Caco-2 (cell line): ENCODE measurements around the gene ADAM15. TPM values are rescaled to one million over a fixed set of nuclear protein-coding genes. Genes with fewer than 3 reads are reported as not detected.

Source experiments
- BruUV-seq: library from RNA; stranded (reverse); fragments of 400-500 nt; replicated peaks from 2 replicates; lab custom pipeline; 2021; lab: Mats Ljungman, UMichigan
- CTCF ChIA-PET: fragments of 300-600 bp; sonication (Branson Sonifier 250); formaldehyde crosslinking; loops from one replicate; lab custom pipeline; 2022; ENCODE audit warnings: antibody characterized with exemption; lab: Charles Lee
- POLR2A ChIA-PET: fragments of 300-600 bp; sonication (Branson Sonifier 250); formaldehyde crosslinking; loops from one replicate; lab custom pipeline; 2022; ENCODE audit warnings: antibody characterized with exemption; lab: Charles Lee
- DNase-seq, 2 experiments: peaks; one replicate each; pipeline versions ENCODE4 v3.0.0 to v3.0.0-alpha.2; 2020 to 2022
- H3K27me3 ChIP-seq: replicated peaks from 2 replicates; pipeline ENCODE4 v1.6.0; 2011; ENCODE audit warnings: low read length; ENCODE audit not compliant: control insufficient read depth, insufficient read depth
- H3K36me3 ChIP-seq: 2 replicates; pipeline ENCODE4 v1.5.1; 2011; ENCODE audit warnings: low read length; ENCODE audit not compliant: control insufficient read depth, insufficient read depth
- H3K4me1 ChIP-seq: fragments of 250-450 bp; sonication (Bioruptor Pico); 2 replicates; pipeline ENCODE4 v1.5.1; 2020; ENCODE audit warnings: mild to moderate bottlenecking
- H3K4me3 ChIP-seq: 2 replicates; pipeline ENCODE4 v1.5.1; 2011; ENCODE audit warnings: low read depth, mild to moderate bottlenecking, control low read depth, low read length
- H3K9me3 ChIP-seq: fragments of 250-450 bp; sonication (Bioruptor Pico); 2 replicates; pipeline ENCODE4 v1.5.1; 2020; ENCODE audit warnings: mild to moderate bottlenecking, moderate library complexity
- H3K27ac Mint-ChIP-seq: one replicate; pipeline ENCODE4 v1.8.0; 2022; ENCODE audit warnings: mixed read lengths; ENCODE audit not compliant: unreplicated experiment
- H3K27me3 Mint-ChIP-seq: one replicate; pipeline ENCODE4 v1.8.0; 2022; ENCODE audit warnings: mixed read lengths; ENCODE audit not compliant: insufficient read depth, unreplicated experiment
- H3K36me3 Mint-ChIP-seq: one replicate; pipeline ENCODE4 v1.8.0; 2022; ENCODE audit warnings: mild to moderate bottlenecking, mixed read lengths; ENCODE audit not compliant: insufficient read depth, unreplicated experiment
- H3K4me1 Mint-ChIP-seq: one replicate; pipeline ENCODE4 v1.8.0; 2022; ENCODE audit warnings: low read depth, mixed read lengths; ENCODE audit not compliant: unreplicated experiment
- H3K4me3 Mint-ChIP-seq: one replicate; pipeline ENCODE4 v1.8.0; 2022; ENCODE audit warnings: mild to moderate bottlenecking, moderate library complexity, mixed read lengths; ENCODE audit not compliant: unreplicated experiment
- H3K9me3 Mint-ChIP-seq: one replicate; pipeline ENCODE4 v1.8.0; 2022; ENCODE audit warnings: mixed read lengths; ENCODE audit not compliant: unreplicated experiment
- CTCF ChIP-seq, 2 experiments: fragments of 200-600 bp in 1 of 2; IDR thresholded peaks; 1 replicate in 1 of 2; 2 replicates in 1 of 2; pipeline versions ENCODE4 v1.5.1 to v1.8.0; 2011 to 2022; ENCODE audit warnings: antibody characterized with exemption in 1 of 2, control low read depth in 1 of 2, inconsistent platforms in 1 of 2, low read depth in 1 of 2, low read length in 1 of 2, mild to moderate bottlenecking in 1 of 2, moderate library complexity in 1 of 2; ENCODE audit not compliant: insufficient read depth in 1 of 2, severe bottlenecking in 1 of 2, unreplicated experiment in 1 of 2
- intact Hi-C: fragments of 100-400 bp; cut with micrococcal nuclease; formaldehyde crosslinking; loops from one replicate; pipeline ENCODE4 v1.10.0; 2022; ENCODE audit not compliant: unreplicated experiment
- total RNA-seq: library from RNA; stranded (reverse); gene quantifications from 2 replicates; pipeline ENCODE4 v1.2.3, GENCODE V29; 2022

The ADAM15 gene
- total RNA-seq, 1 experiment from 2014 or later, result 44.0 TPM

GRCh38 chr1:155029513-155030242 lies 21.4 kb upstream of the ADAM15 start:
- ChIA-PET POLR2A (no interaction called here), CTCF (interaction anchor here (1.0 to 1.1 kb wide), 2 partner anchors 18 to 68 kb away, joined by 3 read pairs; partner anchors contain the start of gene PYGO2)
- peaks cover under 1% of the 10 kb centered on the region for H3K27me3 Mint-ChIP-seq
- TF ChIP-seq CTCF (IDR thresholded peaks at IDR 0.05; ENCODE audit: insufficient read depth in 1 of 2, low read depth in 1 of 2, low read length in 1 of 2, severe bottlenecking in 1 of 2, unreplicated experiment in 1 of 2), result no peak
- H3K27me3 ChIP-seq, result no peaks in the 10 kb centered on the region
- no peaks in the 10 kb centered on the region for H3K4me1 Mint-ChIP-seq
- H3K9me3 ChIP-seq, result no peaks in the 10 kb centered on the region
- H3K4me1 ChIP-seq, result peaks cover 5% of the 10 kb centered on the region; the same call in 1 of the 2 replicates
- BruUV-seq, result no TSS peak
- no peak for DNase-seq
- H3K9me3 Mint-ChIP-seq, result no peaks in the 10 kb centered on the region
- H3K4me3 Mint-ChIP-seq, result no peak overlapping the region
- H3K27ac Mint-ChIP-seq, result no peak overlapping the region
- intact Hi-C loops, result no loop called here
- no peaks in the 10 kb centered on the region for H3K36me3 ChIP-seq
- no peaks in the 10 kb centered on the region for H3K36me3 Mint-ChIP-seq
- H3K4me3 ChIP-seq, result no peak overlapping the region

DNA sequence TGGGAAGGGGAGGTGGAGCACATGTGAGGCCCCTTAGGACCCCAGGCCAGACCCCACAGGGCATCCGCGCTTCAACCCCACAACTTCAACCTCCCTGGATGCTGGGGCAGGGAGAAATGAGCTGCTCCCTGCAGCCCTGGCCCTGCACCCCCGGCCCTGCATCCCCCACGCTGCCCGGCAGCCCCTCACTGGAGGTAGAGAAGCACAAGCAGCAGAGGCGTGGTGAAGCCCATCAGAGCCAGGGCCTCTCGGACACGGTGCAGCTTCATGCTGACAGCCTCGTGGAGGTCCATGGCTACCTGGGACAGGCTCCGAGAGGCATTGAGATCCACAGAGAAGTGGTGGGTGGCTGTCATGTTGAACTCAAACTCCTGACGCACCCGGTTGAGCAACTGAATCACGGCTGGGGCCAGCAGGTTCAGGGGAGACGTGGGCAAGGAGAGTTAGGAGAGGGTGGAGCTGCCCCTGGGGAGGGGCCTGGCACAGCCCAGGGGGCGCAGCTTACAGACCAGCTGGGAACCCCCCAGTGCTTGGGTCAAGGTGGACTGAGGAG lies 20.8 kb upstream of the ADAM15 start:
- BruUV-seq, result no TSS peak
- CTCF ChIA-PET, result interaction anchor here (1.0 to 1.1 kb wide), 2 partner anchors 17 to 69 kb away, joined by 3 read pairs; partner anchors contain the start of gene PYGO2

More for the DNA sequence above, 20.8 kb upstream of the ADAM15 start:
- Histone ChIP-seq H3K27me3 (no peaks in the 10 kb centered on the region), H3K4me3 (no peak overlapping the region), H3K9me3 (no peaks in the 10 kb centered on the region), H3K36me3 (no peaks in the 10 kb centered on the region), H3K4me1 (peaks cover 5% of the 10 kb centered on the region; the same call in 1 of the 2 replicates)
- no peaks in the 10 kb centered on the region for H3K36me3 Mint-ChIP-seq
- H3K4me1 Mint-ChIP-seq, result no peaks in the 10 kb centered on the region
- no peak for TF ChIP-seq CTCF (IDR thresholded peaks at IDR 0.05; ENCODE audit: insufficient read depth in 1 of 2, low read depth in 1 of 2, low read length in 1 of 2, severe bottlenecking in 1 of 2, unreplicated experiment in 1 of 2)
- no peak overlapping the region for H3K27ac Mint-ChIP-seq
- DNase-seq, result no peak
- no peaks in the 10 kb centered on the region for H3K9me3 Mint-ChIP-seq
- no peak overlapping the region for H3K4me3 Mint-ChIP-seq
- peaks cover 4% of the 10 kb centered on the region for H3K27me3 Mint-ChIP-seq
- intact Hi-C loops, result no loop called here
- POLR2A ChIA-PET, result interaction anchor here (0.6 kb wide), 1 partner anchor 20 kb away, joined by 3 read pairs; no protein-coding TSS in a partner anchor
